HEK293 (cell line): ENCODE data around the gene HTR7.

ENCODE experiments used
- ZNF350 ChIP-seq: fragments of 450-650 bp; formaldehyde crosslinking; IDR thresholded peaks from 2 replicates; pipeline ENCODE4 v1.5.0; 2017; ENCODE audit warnings: missing biosample characterization, mild to moderate bottlenecking, missing genetic modification characterization
- ZNF585B ChIP-seq: fragments of 450-650 bp; formaldehyde crosslinking; IDR thresholded peaks from 2 replicates; pipeline ENCODE4 v1.5.1; 2016; ENCODE audit warnings: missing biosample characterization, missing genetic modification characterization

- TF ChIP-seq ZNF585B (tag by site-specific recombination) (no peak), ZNF350 (tag by site-specific recombination) (no peak)
Observed at GRCh38 chr10:90816466-90816865, 41.4 kb downstream of the HTR7 start.
